Loucy (cell line): ENCODE results near the gene CBX4.

Experiments
- CTCF ChIP-seq: fragments of 200-600 bp; sonication (generic); conservative IDR thresholded peaks from 2 replicates; pipeline ENCODE4 v1.5.1; 2014; ENCODE audit warnings: mild to moderate bottlenecking, antibody characterized with exemption, low read length
- EZH2phosphoT487 ChIP-seq: fragments of 200-600 bp; IDR thresholded peaks from 2 replicates; pipeline ENCODE4 v1.6.1; 2018; ENCODE audit warnings: antibody characterized with exemption, mild to moderate bottlenecking, moderate library complexity, borderline replicate concordance

- TF ChIP-seq CTCF (no peak), EZH2phosphoT487 (no peak)
Observed at GRCh38 chr17:79792341-79792871, 46.8 kb downstream of the CBX4 start.
